SHP77 (cell line): ENCODE results near the gene SYNRG.
"Not testable (repeated sequence)": the region's sequence is repeated elsewhere in the genome, so short reads cannot be mapped to it uniquely, and the experiment has no call there.

Source experiments
- DNase-seq, 2 experiments: peaks; one replicate each; lab custom pipeline; 2025; lab: John Stamatoyannopoulos, UW

The SYNRG gene

GRCh38 chr17:37609170-37610040 is at the start of gene SYNRG:
Gene SYNRG (minus strand): TSS chr17:37609418. CDS start chr17:37609355, 63 bp downstream.
- peak; percentile 83 to 92 for DNase-seq

DNA sequence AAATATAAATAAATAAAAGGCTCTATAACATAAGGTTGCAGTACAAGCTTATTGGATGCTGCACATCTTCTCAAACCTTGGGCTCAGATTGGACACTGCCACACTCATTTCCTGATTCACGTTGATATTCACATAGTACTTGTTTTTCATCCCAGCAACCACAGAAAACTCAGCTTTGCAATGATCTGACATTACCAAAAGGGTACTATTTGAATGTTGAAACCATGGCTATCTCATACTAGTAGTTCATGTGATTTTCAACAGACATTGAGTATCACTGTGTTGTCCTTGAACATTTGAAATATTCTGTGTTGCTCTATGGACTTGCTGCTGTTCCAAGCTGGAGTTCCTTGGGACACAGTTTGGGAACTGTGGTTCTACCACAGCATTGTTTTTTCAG is 48.0 kb upstream of the SYNRG start:
- no peak for DNase-seq

- no peak for DNase-seq
Measured at GRCh38 chr17:37651849-37652248, 42.6 kb upstream of the SYNRG start.

- peak in 1 of 2 experiments; percentile 4 for DNase-seq
Measured at GRCh38 chr17:37650419-37651003, 41.3 kb upstream of the SYNRG start.

DNA sequence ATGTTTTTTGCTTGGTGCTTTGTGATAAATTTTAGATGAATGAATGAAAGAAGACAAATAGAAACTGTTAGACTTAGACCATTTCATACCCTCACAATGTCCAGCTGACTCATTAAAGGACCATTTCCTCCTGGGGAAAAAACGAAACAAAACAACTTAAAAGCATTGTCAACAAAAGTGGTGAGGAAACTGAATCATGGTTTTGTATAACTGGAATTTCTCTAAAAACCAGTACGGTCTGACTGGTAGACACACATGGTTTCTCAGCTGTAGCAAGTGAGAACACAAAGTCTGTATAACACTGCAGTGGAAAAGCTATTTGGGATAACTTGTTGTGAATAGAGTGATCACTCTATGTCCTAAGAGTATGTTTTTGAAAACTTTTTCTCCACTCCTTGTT is 39.3 kb upstream of the SYNRG start:
- DNase-seq: no peak

GRCh38 chr17:37647856-37648255 is 38.6 kb upstream of the SYNRG start:
- DNase-seq: no peak

DNA sequence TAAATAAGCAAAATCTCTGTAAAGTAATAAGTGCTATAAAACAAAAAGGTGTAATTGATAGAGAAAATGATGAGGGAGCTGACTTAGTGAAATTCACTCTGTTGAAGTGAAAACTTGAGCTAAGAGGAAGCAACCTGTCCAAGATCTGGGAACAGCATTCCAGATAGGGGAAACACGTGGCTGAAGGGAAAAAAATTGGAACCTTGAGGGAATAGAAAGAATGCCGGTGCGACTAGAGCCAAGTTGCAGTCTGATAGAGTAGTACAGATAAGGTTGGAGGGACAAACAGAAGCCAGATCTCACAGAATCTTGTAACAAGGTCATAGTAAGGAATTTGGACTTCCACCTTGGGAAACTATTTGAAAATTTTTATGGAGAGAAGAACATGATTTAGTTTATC is 34.7 kb upstream of the SYNRG start:
- no peak for DNase-seq

- peak; percentile 76 to 87 for DNase-seq
Measured at GRCh38 chr17:37643118-37643766, 34.0 kb upstream of the SYNRG start, which contains the start of gene DDX52. Gene DDX52 (minus strand): TSS chr17:37643446. CDS start chr17:37643420, 26 bp downstream.

DNA sequence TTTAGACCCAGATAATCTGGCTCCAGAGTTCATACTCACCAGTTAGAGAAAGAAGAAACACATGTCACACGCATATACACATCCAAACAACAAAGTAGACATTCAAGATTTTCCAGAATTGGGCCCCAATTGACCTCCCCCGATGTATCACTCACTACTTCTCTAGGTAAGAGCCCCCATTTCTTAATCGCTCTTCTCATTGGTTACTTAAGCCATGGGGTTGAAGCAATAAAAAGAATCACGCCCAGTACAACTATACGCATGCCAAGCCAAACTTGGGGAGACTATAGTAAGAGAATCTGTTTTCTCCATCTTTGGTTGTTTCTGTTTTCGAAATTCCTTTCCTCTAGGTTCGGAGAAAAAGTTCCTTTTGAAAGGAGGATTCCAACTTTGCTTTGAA is 33.5 kb upstream of the SYNRG start:
- no peak for DNase-seq

GRCh38 chr17:37640015-37640414 is 30.8 kb upstream of the SYNRG start:
- no peak for DNase-seq

GRCh38 chr17:37637956-37638355 is 28.7 kb upstream of the SYNRG start:
- DNase-seq: no peak

DNA sequence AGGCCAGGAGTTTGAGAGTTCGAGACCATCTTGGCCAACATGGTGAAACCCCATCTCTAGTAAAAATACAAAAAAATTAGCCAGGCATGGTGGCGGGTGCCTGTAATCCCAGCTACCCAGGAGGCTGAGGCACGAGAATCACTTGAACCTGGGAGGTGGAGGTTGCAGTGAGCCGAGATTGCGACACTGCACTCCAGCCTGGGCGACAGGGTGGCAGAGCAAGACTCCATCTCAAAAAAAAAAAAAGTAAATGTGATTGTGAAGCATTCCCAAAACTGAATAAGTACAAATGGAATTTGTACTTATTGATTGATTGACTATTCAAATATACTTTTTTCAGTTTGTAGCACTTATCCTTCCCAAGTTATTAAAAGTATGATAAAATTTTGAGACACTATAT is 7.2 kb upstream of the SYNRG start:
- DNase-seq: not testable (repeated sequence)

DNA sequence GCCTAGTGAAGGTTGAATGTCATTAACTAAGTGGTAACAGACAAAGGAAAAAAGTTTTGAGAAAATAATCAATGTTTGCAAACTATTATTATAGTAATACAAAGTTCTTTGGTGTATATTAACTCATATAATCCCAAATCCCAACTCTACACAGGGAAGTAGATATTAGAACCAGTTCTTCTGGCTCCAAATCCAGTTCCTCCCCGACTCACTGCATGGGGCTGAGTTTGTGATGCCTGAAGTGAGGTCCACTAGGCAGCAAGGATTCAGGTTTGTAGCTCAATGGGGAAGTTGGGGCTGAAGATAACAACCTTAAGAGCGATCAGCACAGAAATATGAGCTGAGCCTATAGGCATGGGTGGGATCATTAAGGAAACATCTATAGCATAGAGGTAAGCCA is 5.6 kb upstream of the SYNRG start:
- no peak for DNase-seq

DNA sequence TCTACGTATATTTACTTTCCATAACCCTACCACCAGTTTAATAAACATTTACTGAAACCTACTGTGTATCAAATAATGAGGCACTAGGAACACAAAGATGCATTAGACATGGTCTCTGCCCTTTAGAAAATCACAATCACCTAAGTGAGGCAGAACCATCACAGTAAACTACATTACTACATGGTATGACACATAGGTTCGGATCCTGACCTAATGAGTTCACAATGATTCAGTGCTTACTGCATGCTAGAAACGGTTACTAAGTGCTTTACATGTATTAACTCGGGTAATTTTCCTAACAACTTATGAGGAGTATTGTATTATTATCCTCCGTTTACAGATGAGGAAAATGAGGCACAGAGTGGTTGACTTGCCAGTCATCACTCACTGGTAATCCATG is 5.2 kb upstream of the SYNRG start:
- DNase-seq: no peak

DNA sequence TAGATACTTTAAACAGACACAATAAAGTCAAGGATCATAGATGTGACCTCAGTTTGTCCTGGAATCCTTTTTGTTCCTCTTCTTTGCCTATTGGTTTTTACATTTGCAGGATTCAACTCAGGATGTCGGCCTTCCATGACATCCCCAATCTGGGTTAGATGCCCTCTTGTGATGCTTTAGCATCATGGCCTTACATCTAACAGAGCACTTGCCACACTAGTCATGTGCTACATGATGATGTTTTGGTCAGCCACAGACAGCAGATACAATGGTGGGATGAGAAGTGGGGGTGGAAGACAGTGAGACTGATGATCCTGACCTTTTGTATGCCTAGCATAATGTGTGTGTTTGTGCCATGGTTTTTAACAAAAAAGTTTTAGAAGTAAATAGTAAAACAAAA is 1.8 kb upstream of the SYNRG start:
- no peak for DNase-seq

DNA sequence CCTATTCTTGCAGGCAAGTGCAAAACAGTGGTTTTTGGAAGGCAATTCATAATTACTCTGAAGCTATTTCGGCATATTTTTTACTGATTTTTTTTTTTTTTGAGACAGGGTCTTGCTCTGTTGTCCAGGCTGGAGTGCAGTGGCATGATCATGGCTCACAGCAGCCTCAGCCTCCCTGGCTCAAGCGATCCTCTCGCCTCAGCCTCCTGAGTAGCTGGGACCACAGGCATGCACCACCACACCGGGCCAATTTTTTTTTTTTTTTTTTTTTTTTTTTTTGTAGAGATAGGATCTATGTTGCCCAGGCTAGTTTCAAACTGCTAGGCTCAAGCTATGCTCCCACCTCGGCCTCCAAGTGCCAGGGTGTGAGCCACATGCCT is 813 bp upstream of the SYNRG start:
- not testable (repeated sequence) for DNase-seq

- DNase-seq: peak in 1 of 2 experiments; percentile 8
Measured at GRCh38 chr17:37608351-37609169, 658 bp downstream of the SYNRG start.

DNA sequence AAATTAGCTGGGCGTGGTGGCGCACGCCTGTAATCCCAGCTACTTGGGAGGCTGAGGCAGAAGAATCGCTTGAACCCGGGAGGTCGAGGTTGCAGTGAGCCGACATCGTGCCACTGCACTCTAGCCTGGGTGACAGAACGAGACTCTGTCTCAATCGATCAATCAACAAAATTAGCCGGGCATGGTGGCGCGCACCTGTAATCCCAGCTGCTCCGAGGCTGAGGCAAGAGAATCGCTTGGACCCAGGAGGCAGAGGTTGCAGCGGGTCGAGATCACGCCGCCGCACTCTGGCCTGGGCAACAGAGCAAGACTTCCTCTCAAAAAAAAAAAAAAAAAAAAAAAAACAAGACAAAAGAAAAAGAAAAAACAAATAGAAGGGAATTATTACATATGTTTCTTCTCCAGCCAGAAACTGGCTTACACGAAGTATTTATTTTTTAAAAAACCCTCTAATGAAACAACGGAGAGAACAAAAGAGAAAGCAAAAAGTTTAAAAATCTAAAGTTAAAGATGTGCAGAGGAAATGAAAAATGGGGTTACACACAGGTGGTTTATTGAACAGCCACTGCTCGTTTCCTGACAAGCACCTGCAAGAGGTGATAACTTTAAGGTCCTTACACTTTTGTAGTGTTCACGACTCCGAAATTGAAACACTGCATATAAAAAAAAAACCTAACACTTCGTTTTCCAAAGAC is 1.4 kb downstream of the SYNRG start:
- no peak for DNase-seq

DNA sequence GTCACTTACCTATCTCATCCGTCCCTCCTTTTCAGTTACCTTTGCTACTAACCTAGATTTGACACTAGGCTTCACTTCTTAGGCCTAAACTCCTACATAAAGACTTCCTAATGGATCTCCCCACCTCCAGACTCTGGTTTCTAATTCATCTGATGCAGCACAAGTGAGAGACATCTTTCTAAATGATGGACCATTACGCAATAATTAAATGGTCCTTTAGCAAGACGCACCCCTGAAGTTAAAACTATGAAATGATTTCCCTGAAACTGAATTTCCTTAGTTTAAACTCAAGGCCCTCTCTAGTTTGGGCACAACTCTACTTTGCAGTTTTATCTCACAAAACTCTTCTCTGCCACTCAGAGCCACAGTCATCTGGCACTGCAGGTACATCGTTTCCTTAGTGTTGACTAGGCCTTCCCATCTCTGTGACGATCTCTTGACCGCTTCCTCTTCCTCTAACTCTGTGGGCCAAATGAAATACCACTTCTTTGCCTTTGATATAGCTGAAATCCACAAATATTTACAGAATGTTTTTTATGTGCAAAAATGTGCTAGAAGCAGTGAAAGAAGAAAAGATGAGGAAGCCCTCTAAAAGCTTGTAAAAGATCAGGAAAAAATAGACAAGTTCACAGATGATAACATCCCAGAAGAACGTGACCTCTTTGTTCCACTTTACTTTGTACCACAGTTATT is 3.3 kb downstream of the SYNRG start:
- no peak for DNase-seq

- no peak for DNase-seq
Measured at GRCh38 chr17:37605081-37605480, 4.1 kb downstream of the SYNRG start.

- DNase-seq: no peak
Measured at GRCh38 chr17:37604556-37604955, 4.7 kb downstream of the SYNRG start.
